ENCODE results near the gene THSD8.

DNA sequence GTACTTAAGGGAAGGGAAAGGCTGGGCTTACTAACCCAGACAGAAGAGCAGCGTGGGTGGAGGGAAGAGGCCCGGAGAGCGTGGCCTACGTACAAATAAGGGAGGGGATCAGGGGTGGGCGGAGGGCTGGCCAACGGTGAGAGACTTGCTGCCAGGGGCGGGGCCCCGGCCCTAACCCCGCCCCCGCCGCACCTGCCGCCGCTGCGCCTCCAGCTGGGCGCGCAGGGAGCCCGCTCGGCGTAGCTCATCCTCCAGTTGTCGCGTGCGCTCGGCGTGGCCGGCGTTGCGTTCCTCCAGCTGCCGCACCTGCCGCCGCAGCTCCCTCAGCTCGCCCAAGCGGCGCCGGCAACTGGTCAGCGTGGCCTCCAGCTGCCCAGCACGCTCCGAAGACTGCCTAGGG is 32.2 kb upstream of the THSD8 start:
- TF ChIP-seq, protein P1, sequence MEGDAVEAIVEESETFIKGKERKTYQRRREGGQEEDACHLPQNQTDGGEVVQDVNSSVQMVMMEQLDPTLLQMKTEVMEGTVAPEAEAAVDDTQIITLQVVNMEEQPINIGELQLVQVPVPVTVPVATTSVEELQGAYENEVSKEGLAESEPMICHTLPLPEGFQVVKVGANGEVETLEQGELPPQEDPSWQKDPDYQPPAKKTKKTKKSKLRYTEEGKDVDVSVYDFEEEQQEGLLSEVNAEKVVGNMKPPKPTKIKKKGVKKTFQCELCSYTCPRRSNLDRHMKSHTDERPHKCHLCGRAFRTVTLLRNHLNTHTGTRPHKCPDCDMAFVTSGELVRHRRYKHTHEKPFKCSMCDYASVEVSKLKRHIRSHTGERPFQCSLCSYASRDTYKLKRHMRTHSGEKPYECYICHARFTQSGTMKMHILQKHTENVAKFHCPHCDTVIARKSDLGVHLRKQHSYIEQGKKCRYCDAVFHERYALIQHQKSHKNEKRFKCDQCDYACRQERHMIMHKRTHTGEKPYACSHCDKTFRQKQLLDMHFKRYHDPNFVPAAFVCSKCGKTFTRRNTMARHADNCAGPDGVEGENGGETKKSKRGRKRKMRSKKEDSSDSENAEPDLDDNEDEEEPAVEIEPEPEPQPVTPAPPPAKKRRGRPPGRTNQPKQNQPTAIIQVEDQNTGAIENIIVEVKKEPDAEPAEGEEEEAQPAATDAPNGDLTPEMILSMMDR (IDR thresholded peaks at IDR 0.05) = no peak
- TF ChIP-seq POLR2A (IDR thresholded peaks at IDR 0.05; ENCODE audit: low read depth) = no peak
